ENCODE measurements around the gene ACAA1. TPM values are rescaled to one million over a fixed set of nuclear protein-coding genes. Genes with fewer than 3 reads are reported as not detected.

ACAA1 gene
- total and polyA plus RNA-seq, 4 donors, result 220 to 410 (median 340) TPM

- peaks cover 1 to 48% (median 36%) of the 10 kb centered on the region in 4 donors for H3K4me1 ChIP-seq (ENCODE audit: control insufficient read depth in 4 of 4, insufficient read depth in 4 of 4, low read length in 3 of 4)
- H3K36me3 ChIP-seq (ENCODE audit: control insufficient read depth in 4 of 4, insufficient read depth in 3 of 4, low read depth in 1 of 4, low read length in 3 of 4), result peaks cover 23 to 35% (median 29%) of the 10 kb centered on the region in 4 donors
- no peak overlapping the region for H3K4me3 ChIP-seq (ENCODE audit: low read depth in 1 of 3, low read length in 3 of 3)
- WGBS, result 83% methylated on average over 13 of the region's 13 CpGs
- H3K27ac ChIP-seq (ENCODE audit: low read depth in 1 of 2, low read length in 2 of 2), result peak overlapping the region; percentile 32 to 34
- H3K9me3 ChIP-seq (ENCODE audit: control insufficient read depth in 4 of 4, low read length in 3 of 4), result no peaks in the 10 kb centered on the region
- no peaks in the 10 kb centered on the region for H3K27me3 ChIP-seq (ENCODE audit: control insufficient read depth in 4 of 4, insufficient read depth in 4 of 4, low read length in 3 of 4)
- H3K9ac ChIP-seq (ENCODE audit: low read depth in 1 of 2, low read length in 2 of 2), result no peak overlapping the region
- TF ChIP-seq, protein P1, sequence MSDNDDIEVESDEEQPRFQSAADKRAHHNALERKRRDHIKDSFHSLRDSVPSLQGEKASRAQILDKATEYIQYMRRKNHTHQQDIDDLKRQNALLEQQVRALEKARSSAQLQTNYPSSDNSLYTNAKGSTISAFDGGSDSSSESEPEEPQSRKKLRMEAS (IDR thresholded peaks at IDR 0.05), result no peak
- TF ChIP-seq JUND (IDR thresholded peaks at IDR 0.05) (no peak), GABPA (IDR thresholded peaks at IDR 0.05 in 1 of 2, conservative IDR thresholded peaks at IDR 0.05 in 1 of 2) (no peak), NR2F2 (IDR thresholded peaks at IDR 0.05) (no peak), YY1 (IDR thresholded peaks at IDR 0.05) (no peak), RAD21 (IDR thresholded peaks at IDR 0.05) (no peak), FOXA1 (IDR thresholded peaks at IDR 0.05) (no peak), RXRA (IDR thresholded peaks at IDR 0.05) (no peak), SP1 (IDR thresholded peaks at IDR 0.05) (no peak), TAF1 (conservative IDR thresholded peaks at IDR 0.05) (no peak), HNF4A (conservative IDR thresholded peaks at IDR 0.05) (no peak), EGR1 (IDR thresholded peaks at IDR 0.05; ENCODE audit: low read depth in 2 of 2) (no peak), FOXA2 (IDR thresholded peaks at IDR 0.05) (no peak), HNF4G (IDR thresholded peaks at IDR 0.05) (no peak), REST (IDR thresholded peaks at IDR 0.05) (no peak)
- TF ChIP-seq, protein P2, sequence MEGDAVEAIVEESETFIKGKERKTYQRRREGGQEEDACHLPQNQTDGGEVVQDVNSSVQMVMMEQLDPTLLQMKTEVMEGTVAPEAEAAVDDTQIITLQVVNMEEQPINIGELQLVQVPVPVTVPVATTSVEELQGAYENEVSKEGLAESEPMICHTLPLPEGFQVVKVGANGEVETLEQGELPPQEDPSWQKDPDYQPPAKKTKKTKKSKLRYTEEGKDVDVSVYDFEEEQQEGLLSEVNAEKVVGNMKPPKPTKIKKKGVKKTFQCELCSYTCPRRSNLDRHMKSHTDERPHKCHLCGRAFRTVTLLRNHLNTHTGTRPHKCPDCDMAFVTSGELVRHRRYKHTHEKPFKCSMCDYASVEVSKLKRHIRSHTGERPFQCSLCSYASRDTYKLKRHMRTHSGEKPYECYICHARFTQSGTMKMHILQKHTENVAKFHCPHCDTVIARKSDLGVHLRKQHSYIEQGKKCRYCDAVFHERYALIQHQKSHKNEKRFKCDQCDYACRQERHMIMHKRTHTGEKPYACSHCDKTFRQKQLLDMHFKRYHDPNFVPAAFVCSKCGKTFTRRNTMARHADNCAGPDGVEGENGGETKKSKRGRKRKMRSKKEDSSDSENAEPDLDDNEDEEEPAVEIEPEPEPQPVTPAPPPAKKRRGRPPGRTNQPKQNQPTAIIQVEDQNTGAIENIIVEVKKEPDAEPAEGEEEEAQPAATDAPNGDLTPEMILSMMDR (IDR thresholded peaks at IDR 0.05; ENCODE audit: low read depth, low read length, missing input control), result no peak
- TF ChIP-seq, protein P3, sequence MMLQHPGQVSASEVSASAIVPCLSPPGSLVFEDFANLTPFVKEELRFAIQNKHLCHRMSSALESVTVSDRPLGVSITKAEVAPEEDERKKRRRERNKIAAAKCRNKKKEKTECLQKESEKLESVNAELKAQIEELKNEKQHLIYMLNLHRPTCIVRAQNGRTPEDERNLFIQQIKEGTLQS (IDR thresholded peaks at IDR 0.05), result no peak
- TF ChIP-seq, protein P4, sequence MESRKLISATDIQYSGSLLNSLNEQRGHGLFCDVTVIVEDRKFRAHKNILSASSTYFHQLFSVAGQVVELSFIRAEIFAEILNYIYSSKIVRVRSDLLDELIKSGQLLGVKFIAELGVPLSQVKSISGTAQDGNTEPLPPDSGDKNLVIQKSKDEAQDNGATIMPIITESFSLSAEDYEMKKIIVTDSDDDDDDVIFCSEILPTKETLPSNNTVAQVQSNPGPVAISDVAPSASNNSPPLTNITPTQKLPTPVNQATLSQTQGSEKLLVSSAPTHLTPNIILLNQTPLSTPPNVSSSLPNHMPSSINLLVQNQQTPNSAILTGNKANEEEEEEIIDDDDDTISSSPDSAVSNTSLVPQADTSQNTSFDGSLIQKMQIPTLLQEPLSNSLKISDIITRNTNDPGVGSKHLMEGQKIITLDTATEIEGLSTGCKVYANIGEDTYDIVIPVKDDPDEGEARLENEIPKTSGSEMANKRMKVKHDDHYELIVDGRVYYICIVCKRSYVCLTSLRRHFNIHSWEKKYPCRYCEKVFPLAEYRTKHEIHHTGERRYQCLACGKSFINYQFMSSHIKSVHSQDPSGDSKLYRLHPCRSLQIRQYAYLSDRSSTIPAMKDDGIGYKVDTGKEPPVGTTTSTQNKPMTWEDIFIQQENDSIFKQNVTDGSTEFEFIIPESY (IDR thresholded peaks at IDR 0.05), result no peak
- DNase-seq (ENCODE audit: low spot score), result no peak
Measured at GRCh38 chr3:38118421-38119247, 18.3 kb downstream of the ACAA1 start.

All from liver (tissue), 9 donors.